CD4-positive, CD25-positive, alpha-beta regulatory T cell (primary cell): ENCODE measurements around the gene PTTG1. TPM values are rescaled to one million over a fixed set of nuclear protein-coding genes. Genes with fewer than 3 reads are reported as not detected.

Source experiments
- ATAC-seq, 2 donors: fragments of 150-1000 bp; cut with Tn5 transposase; one replicate each; pipeline ENCODE4 v1.10.0; 2021; ENCODE audit warnings: low read depth in 2 of 2, moderate number of reproducible peaks in 2 of 2, moderate library complexity in 1 of 2
- DNase-seq, 3 donors: peaks; one replicate each; pipeline versions ENCODE4 v3.0.0 to v3.0.0-alpha.2; 2012 to 2022; ENCODE audit warnings: mixed read lengths in 1 of 3
- H3K27ac ChIP-seq: one replicate; pipeline ENCODE4 v1.7.0; 2013; ENCODE audit warnings: mild to moderate bottlenecking, low read length; ENCODE audit not compliant: insufficient read depth, poor library complexity, severe bottlenecking
- H3K27me3 ChIP-seq: one replicate; pipeline ENCODE4 v1.7.0; 2013; ENCODE audit warnings: low read length; ENCODE audit not compliant: control insufficient read depth, insufficient read depth
- H3K36me3 ChIP-seq: one replicate; pipeline ENCODE4 v1.7.0; 2013; ENCODE audit warnings: mild to moderate bottlenecking, low read length, moderate library complexity; ENCODE audit not compliant: control insufficient read depth, insufficient read depth
- H3K4me1 ChIP-seq: 2 replicates; pipeline ENCODE4 v1.7.0; 2013; ENCODE audit warnings: mild to moderate bottlenecking, low read length; ENCODE audit not compliant: insufficient read depth, control insufficient read depth, poor library complexity, severe bottlenecking
- H3K4me3 ChIP-seq: one replicate; pipeline ENCODE4 v1.7.0; 2013; ENCODE audit warnings: low read depth, mild to moderate bottlenecking, low read length, moderate library complexity
- H3K9me3 ChIP-seq, 2 experiments: 1 replicate in 1 of 2; 2 replicates in 1 of 2; pipeline ENCODE4 v1.7.0; 2013; ENCODE audit warnings: low read length in 2 of 2, mild to moderate bottlenecking in 1 of 2, moderate library complexity in 1 of 2; ENCODE audit not compliant: control insufficient read depth in 2 of 2
- H3K27ac Mint-ChIP-seq, 3 donors: one replicate each; pipeline ENCODE4 v1.8.0; 2020 to 2022; ENCODE audit warnings: mild to moderate bottlenecking in 3 of 3, mixed read lengths in 3 of 3, moderate library complexity in 2 of 3
- H3K27me3 Mint-ChIP-seq: one replicate; pipeline ENCODE4 v1.8.0; 2022; ENCODE audit warnings: mild to moderate bottlenecking, mixed read lengths
- H3K36me3 Mint-ChIP-seq: one replicate; pipeline ENCODE4 v1.8.0; 2020; ENCODE audit warnings: mixed read lengths
- H3K4me1 Mint-ChIP-seq, 4 donors: one replicate each; pipeline ENCODE4 v1.8.0; 2020 to 2022; ENCODE audit warnings: mixed read lengths in 4 of 4, mild to moderate bottlenecking in 1 of 4
- H3K4me3 Mint-ChIP-seq, 4 donors: one replicate each; pipeline ENCODE4 v1.8.0; 2020 to 2022; ENCODE audit warnings: mild to moderate bottlenecking in 4 of 4, mixed read lengths in 4 of 4, moderate library complexity in 3 of 4
- H3K9me3 Mint-ChIP-seq, 7 donors: one replicate each; pipeline ENCODE4 v1.8.0; 2020 to 2022; ENCODE audit warnings: mixed read lengths in 7 of 7, mild to moderate bottlenecking in 3 of 7, moderate library complexity in 2 of 7
- polyA plus RNA-seq, 4 donors: library from polyadenylated mRNA; unstranded; fragments of 300-500 nt; fragmentation: Illumina TruSeq; gene quantifications; one replicate each; pipeline ENCODE4 v1.2.3, GENCODE V29; 2021
- total RNA-seq: library from RNA; stranded (reverse); gene quantifications from one replicate; pipeline ENCODE4 v1.2.3, GENCODE V29; 2022

The PTTG1 gene
- total and polyA plus RNA-seq, 5 donors from 2014 or later = 44.5 to 148 (median 100) TPM

DNA sequence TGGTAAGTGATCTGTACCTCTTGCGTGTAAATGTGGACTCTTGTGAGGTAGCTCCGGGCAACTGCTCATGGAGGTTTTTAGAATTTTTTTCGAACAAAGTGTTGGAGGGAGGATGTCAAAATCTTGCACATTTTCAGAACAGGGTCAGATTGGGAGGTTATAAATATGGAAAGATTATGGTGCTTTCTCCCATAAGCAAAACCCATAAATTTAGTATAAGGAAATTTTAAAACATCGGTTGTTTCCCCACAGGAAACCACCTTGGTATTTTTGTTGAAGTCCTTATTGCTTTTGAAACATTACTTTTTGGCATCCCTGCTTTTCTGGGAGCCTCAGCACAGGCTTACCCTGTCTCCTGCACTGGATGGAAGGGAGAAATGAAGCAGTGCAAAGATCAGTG is 33.9 kb downstream of the PTTG1 start:
- DNase-seq = no peak
- Mint-ChIP-seq H3K27me3 (no peaks in the 10 kb centered on the region), H3K27ac (no peak overlapping the region), H3K9me3 (no peaks in the 10 kb centered on the region), H3K4me3 (no peak overlapping the region), H3K36me3 (no peaks in the 10 kb centered on the region), H3K4me1 (peaks cover 19 to 60% (median 30%) of the 10 kb centered on the region in 4 donors)
- H3K4me3 ChIP-seq = no peak overlapping the region
- H3K9me3 ChIP-seq = no peaks in the 10 kb centered on the region
- no peaks in the 10 kb centered on the region for H3K27me3 ChIP-seq
- no peak overlapping the region for H3K27ac ChIP-seq
- peaks cover 8% of the 10 kb centered on the region for H3K4me1 ChIP-seq
- no peak for ATAC-seq
- H3K36me3 ChIP-seq = no peaks in the 10 kb centered on the region

DNA sequence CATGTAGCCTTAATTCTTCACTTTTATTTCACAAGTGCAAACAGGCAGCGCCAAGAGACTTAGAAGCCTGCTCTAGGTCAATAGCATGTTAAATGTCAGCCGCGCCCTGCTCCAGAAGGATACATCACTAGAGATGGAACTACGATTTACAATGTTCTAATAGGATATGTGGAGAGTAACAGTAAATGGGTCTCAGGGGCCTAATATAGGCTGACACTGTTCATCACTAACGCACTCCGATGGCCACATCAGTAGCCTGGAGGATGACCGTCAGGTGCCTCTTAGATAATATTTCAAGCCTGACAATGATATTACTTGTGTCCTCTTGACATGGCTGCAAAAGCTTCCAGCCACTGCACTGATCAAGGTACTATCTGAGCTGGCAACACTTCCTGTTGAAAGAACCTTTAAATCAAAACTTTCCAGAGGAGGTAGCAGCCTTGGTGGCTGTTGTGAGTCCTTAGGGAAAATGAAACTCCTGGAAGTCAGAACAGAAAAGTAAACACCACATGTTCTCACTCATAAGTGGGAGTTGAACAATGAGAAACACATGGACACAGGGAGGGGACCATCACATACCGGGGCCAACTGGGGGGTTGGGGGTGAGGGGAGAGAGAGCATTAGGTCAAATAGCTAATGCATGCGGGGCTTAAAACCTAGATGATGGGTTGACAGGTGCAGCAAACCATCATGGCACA is 35.0 kb downstream of the PTTG1 start:
- H3K9me3 Mint-ChIP-seq = no peaks in the 10 kb centered on the region
- no peak for ATAC-seq
- H3K36me3 ChIP-seq = no peaks in the 10 kb centered on the region
- H3K9me3 ChIP-seq = no peaks in the 10 kb centered on the region
- H3K4me3 Mint-ChIP-seq = no peak overlapping the region
- no peaks in the 10 kb centered on the region for H3K27me3 Mint-ChIP-seq
- H3K4me3 ChIP-seq = no peak overlapping the region
- no peak overlapping the region for H3K27ac ChIP-seq
- H3K27me3 ChIP-seq = no peaks in the 10 kb centered on the region
- DNase-seq = no peak
- peaks cover 4% of the 10 kb centered on the region for H3K4me1 ChIP-seq
- H3K4me1 Mint-ChIP-seq = peaks cover 16 to 58% (median 32%) of the 10 kb centered on the region in 4 donors
- H3K27ac Mint-ChIP-seq = no peak overlapping the region
- H3K36me3 Mint-ChIP-seq = no peaks in the 10 kb centered on the region

DNA sequence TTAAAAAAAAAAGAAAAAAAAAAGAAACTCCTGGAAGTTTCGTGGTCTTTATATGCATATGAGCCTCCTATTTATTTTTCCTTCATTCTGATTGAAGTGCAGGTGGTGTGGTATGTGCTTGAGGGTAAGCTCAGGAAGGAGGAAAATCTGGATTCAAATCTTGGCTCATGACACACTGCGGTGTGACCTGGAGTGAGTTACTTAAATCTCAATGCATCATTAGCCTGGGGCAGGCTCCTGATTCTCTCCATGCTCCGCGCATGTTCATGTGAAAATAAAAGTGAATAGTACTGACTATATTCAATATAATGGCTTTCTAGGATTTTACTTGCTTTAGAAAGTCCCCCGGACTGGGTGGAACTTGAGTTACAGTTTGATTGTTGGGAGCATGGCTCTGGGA is 35.6 kb downstream of the PTTG1 start:
- Mint-ChIP-seq H3K9me3 (no peaks in the 10 kb centered on the region), H3K4me1 (peaks cover 17 to 54% (median 32%) of the 10 kb centered on the region in 4 donors), H3K27ac (no peak overlapping the region), H3K4me3 (no peak overlapping the region), H3K27me3 (no peaks in the 10 kb centered on the region), H3K36me3 (no peaks in the 10 kb centered on the region)
- no peak overlapping the region for H3K27ac ChIP-seq
- H3K36me3 ChIP-seq = no peaks in the 10 kb centered on the region
- no peaks in the 10 kb centered on the region for H3K9me3 ChIP-seq
- H3K4me1 ChIP-seq = peaks cover 4% of the 10 kb centered on the region
- H3K4me3 ChIP-seq = no peak overlapping the region
- no peak for ATAC-seq
- H3K27me3 ChIP-seq = no peaks in the 10 kb centered on the region
- no peak for DNase-seq

- Histone ChIP-seq H3K36me3 (no peaks in the 10 kb centered on the region), H3K4me1 (peaks cover 13% of the 10 kb centered on the region), H3K27me3 (no peaks in the 10 kb centered on the region), H3K9me3 (no peaks in the 10 kb centered on the region), H3K4me3 (no peak overlapping the region), H3K27ac (no peak overlapping the region)
- peak overlapping the region in 2 of 3 donors; percentile 0 to 17 for H3K27ac Mint-ChIP-seq
- no peaks in the 10 kb centered on the region for H3K36me3 Mint-ChIP-seq
- ATAC-seq (peak; percentile 38 to 54), DNase-seq (peak in 1 of 3 donors; percentile 52)
- no peaks in the 10 kb centered on the region for H3K9me3 Mint-ChIP-seq
- peaks cover 25 to 54% (median 34%) of the 10 kb centered on the region in 4 donors for H3K4me1 Mint-ChIP-seq
- H3K4me3 Mint-ChIP-seq = no peak overlapping the region
- no peaks in the 10 kb centered on the region for H3K27me3 Mint-ChIP-seq
Measured at GRCh38 chr5:160458806-160459800, 37.4 kb downstream of the PTTG1 start.

GRCh38 chr5:160460377-160461049 is 38.9 kb downstream of the PTTG1 start:
- H3K36me3 Mint-ChIP-seq = no peaks in the 10 kb centered on the region
- H3K9me3 Mint-ChIP-seq = no peaks in the 10 kb centered on the region
- peak overlapping the region in 1 of 3 donors; percentile 46 for H3K27ac Mint-ChIP-seq
- H3K4me3 Mint-ChIP-seq = no peak overlapping the region
- Histone ChIP-seq H3K27ac (no peak overlapping the region), H3K4me3 (no peak overlapping the region), H3K36me3 (no peaks in the 10 kb centered on the region), H3K4me1 (peaks cover 26% of the 10 kb centered on the region), H3K27me3 (no peaks in the 10 kb centered on the region), H3K9me3 (no peaks in the 10 kb centered on the region)
- H3K4me1 Mint-ChIP-seq = peaks cover 32 to 63% (median 38%) of the 10 kb centered on the region in 4 donors
- ATAC-seq (peak; percentile 45 to 54), DNase-seq (no peak)
- H3K27me3 Mint-ChIP-seq = no peaks in the 10 kb centered on the region

DNA sequence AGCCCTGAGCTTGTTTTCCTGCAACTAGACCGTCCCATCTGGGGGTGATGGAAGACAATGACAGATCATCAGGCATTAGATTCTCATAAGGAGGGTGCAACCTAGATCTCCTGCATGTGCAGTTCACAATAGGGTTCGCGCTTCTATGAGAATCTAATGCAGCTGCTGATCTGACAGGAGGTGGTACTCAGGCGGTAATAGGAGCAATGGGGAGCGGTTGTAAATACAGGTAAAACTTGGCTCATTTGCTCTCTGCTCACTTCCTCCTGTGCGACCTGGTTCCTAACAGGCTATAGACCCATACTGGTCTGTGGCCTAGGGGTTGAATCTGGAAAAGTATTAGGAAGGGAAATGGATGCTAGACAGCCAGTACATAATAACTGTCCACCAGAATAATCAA is 39.7 kb downstream of the PTTG1 start:
- Histone ChIP-seq H3K4me1 (peaks cover 33% of the 10 kb centered on the region), H3K4me3 (no peak overlapping the region), H3K36me3 (no peaks in the 10 kb centered on the region), H3K9me3 (no peaks in the 10 kb centered on the region), H3K27me3 (no peaks in the 10 kb centered on the region), H3K27ac (no peak overlapping the region)
- Mint-ChIP-seq H3K27me3 (no peaks in the 10 kb centered on the region), H3K27ac (peak overlapping the region in 2 of 3 donors; percentile 16 to 57), H3K4me3 (no peak overlapping the region), H3K4me1 (peaks cover 36 to 67% (median 43%) of the 10 kb centered on the region in 4 donors), H3K36me3 (no peaks in the 10 kb centered on the region), H3K9me3 (no peaks in the 10 kb centered on the region)
- no peak for DNase-seq
- no peak for ATAC-seq

- no peak for DNase-seq
Measured at GRCh38 chr5:160462167-160462566, 40.5 kb downstream of the PTTG1 start.

More at GRCh38 chr5:160462167-160462566, 40.5 kb downstream of the PTTG1 start:
- Mint-ChIP-seq H3K27me3 (no peaks in the 10 kb centered on the region), H3K27ac (peak overlapping the region; percentile 5 to 69 (median 40)), H3K9me3 (no peaks in the 10 kb centered on the region), H3K36me3 (no peaks in the 10 kb centered on the region), H3K4me1 (peaks cover 36 to 69% (median 47%) of the 10 kb centered on the region in 4 donors), H3K4me3 (peak overlapping the region in 1 of 4 donors; percentile 60)
- Histone ChIP-seq H3K27me3 (no peaks in the 10 kb centered on the region), H3K9me3 (no peaks in the 10 kb centered on the region), H3K36me3 (no peaks in the 10 kb centered on the region), H3K4me3 (no peak overlapping the region), H3K4me1 (peaks cover 41% of the 10 kb centered on the region), H3K27ac (no peak overlapping the region)
- ATAC-seq = no peak
